Kidney capillary endothelial cell (primary cell): ENCODE measurements around the gene KRT78.

Experiments
- DNase-seq: peaks from one replicate; pipeline ENCODE4 v3.0.0-alpha.2; 2018; ENCODE audit warnings: low spot score

KRT78 gene

GRCh38 chr12:52824741-52825410 is 23.9 kb downstream of the KRT78 start:
- no peak for DNase-seq

GRCh38 chr12:52823761-52824450 is 24.9 kb downstream of the KRT78 start:
- DNase-seq = no peak

GRCh38 chr12:52822771-52823510 is 25.9 kb downstream of the KRT78 start:
- no peak for DNase-seq

- no peak for DNase-seq
These were observed 26.8 kb downstream of the KRT78 start for GRCh38 chr12:52821826-52822660.

- DNase-seq = no peak
These were observed 27.6 kb downstream of the KRT78 start for GRCh38 chr12:52821071-52821730.

- DNase-seq = no peak
These were observed 28.3 kb downstream of the KRT78 start for GRCh38 chr12:52820521-52820920.

GRCh38 chr12:52819731-52820510 is 28.9 kb downstream of the KRT78 start:
- no peak for DNase-seq

GRCh38 chr12:52818887-52819420 is 29.8 kb downstream of the KRT78 start:
- no peak for DNase-seq

- DNase-seq = no peak
These were observed 30.4 kb downstream of the KRT78 start for GRCh38 chr12:52818388-52818787.

GRCh38 chr12:52817699-52818238 is 31.0 kb downstream of the KRT78 start:
- DNase-seq = no peak

GRCh38 chr12:52817003-52817698 is 31.6 kb downstream of the KRT78 start:
- no peak for DNase-seq

- no peak for DNase-seq
These were observed 32.9 kb downstream of the KRT78 start for GRCh38 chr12:52815676-52816588.

GRCh38 chr12:52815161-52815560 is 33.6 kb downstream of the KRT78 start:
- DNase-seq = no peak

- DNase-seq = no peak
These were observed 34.1 kb downstream of the KRT78 start for GRCh38 chr12:52814710-52815155.

GRCh38 chr12:52813885-52814709 is 34.7 kb downstream of the KRT78 start, which contains the start of gene KRT4:
TSS of gene KRT4 (minus strand) at chr12:52814116. CDS start at chr12:52814058, 58 bp downstream.
- DNase-seq = no peak

GRCh38 chr12:52813203-52813819 is 35.5 kb downstream of the KRT78 start:
- no peak for DNase-seq

- DNase-seq = no peak
These were observed 36.0 kb downstream of the KRT78 start for GRCh38 chr12:52812749-52813148.
